HG03460 (cell line): ENCODE measurements around the gene LSM11.
A peak's percentile ranks its signal among the peaks of the same experiment; 100 is the strongest.
"Not testable (repeated sequence)": the region's sequence is repeated elsewhere in the genome, so short reads cannot be mapped to it uniquely, and the experiment has no call there.

ENCODE experiments used
- ATAC-seq: cut with Tn5 transposase; IDR thresholded peaks from one replicate; pipeline ENCODE4 v1.9.1; 2021; ENCODE audit not compliant: unreplicated experiment

LSM11 gene

GRCh38 chr5:157743163-157744050 is at the start of gene LSM11:
Gene LSM11 (plus strand): TSS chr5:157743712. CDS start chr5:157743751, 39 bp downstream.
- ATAC-seq, result peak; percentile 91

DNA sequence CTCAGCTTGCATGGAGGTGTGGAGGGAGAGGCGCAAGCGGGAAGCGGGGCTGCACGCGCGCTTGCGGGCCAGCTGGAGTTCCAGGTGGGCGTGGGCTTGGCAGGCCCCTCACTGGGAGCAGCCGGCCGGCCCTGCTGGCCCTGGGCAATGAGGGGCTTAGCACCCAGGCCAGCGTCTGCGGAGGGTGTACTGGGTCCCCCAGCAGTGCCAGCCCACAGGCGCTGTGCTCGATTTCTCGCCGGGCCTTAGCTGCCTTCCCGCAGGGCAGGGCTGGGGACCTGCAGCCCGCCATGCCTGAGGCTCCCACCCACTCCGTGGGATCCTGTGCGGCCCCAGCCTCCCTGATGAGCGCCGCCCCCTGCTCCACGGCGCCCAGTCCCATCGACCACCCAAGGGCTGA is 49.7 kb upstream of the LSM11 start:
- not testable (repeated sequence) for ATAC-seq

GRCh38 chr5:157696154-157696553 is 47.4 kb upstream of the LSM11 start:
- not testable (repeated sequence) for ATAC-seq

GRCh38 chr5:157698674-157699073 is 44.8 kb upstream of the LSM11 start:
- ATAC-seq, result not testable (repeated sequence)

- ATAC-seq, result no peak
These were observed 39.8 kb upstream of the LSM11 start for GRCh38 chr5:157703736-157704135.

DNA sequence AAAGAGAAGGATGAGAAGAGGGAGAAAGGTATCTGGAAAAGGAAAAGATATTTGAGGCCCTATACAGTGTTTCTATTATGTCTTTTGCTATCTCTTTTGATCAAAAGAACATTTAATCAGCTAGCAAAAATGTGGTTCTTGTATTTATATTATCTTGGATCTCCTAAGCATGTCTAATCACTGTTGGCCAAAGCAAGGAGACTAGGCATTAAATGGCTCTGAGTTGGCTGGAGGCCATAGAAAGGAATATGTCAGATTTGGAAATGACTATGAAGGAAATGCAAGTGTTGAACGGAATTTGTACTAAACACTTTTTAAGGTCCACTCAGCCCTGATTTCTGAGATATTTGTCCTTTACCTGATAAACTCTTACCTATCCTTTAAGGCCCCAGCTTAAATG is 34.6 kb upstream of the LSM11 start:
- no peak for ATAC-seq

DNA sequence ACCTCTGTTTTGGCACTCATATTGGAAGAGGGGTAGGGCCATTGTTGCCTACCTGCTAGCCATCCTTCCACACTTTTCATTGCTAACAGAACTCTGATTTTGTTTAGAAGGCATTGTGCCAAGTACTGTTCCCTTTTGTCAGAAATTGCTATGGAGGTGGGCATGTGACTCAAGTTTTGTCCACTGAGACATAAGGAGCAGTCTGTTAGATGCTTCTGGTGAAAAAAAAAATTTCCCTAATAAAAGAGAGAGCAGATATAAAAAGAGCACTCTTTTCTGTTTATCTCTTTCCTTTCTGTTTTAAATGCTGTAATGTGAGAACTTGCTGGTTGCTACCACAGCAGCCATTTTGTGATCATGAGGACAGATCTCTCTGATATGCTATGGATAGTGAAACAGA is 34.2 kb upstream of the LSM11 start:
- ATAC-seq, result no peak

DNA sequence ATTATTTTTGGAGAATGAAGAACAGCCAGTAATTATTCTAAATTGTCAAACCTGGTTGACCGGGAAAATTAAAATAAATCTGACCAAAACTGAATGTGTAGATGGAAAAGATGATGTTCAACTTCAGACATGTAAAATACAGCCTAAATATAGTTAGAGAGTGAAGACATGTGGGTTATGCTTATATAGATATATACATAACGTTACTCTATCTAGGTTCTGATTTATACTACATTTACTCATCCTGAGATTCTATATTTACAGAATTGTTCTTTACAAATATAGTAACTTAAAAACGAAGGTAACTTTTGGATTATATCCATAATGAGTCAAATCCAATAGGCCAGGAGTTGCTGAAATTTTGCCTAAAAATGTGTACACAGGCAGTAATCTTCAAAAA is 33.1 kb upstream of the LSM11 start:
- no peak for ATAC-seq

GRCh38 chr5:157710882-157711281 is 32.6 kb upstream of the LSM11 start:
- no peak for ATAC-seq

DNA sequence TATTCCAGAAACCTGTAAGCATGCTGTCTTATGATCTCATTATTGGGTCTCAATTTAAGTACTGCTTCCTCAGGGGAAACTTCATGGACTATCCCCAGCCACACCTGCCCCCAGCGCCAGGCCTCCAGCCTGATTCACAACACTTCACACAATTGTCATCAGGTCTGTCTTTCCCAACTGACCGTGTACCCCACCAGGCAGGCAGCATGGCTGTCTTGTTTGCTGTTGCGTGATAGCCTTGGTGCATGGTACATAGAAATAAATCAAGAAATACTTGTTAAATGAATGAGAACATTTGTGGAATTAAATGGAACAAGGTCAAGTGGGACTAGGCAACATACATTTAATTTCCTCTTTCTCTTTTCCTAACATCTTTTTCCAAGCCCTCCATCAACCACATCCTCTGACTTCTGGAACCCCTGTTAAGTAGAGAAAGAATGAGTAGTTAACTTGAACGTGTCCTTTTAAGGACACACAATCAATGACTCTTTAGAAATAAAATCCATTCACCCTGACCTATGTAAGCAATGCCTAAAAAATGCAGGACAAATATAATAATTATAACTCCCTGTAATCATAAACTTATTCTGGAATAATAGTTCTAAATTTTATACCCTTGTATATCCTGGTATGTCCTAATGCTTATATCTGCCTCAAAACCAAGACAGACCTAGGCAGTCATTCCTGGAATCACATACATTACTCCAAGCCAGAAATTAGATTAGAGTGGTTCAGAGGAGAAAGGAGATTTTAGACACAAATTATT is 29.5 kb upstream of the LSM11 start:
- no peak for ATAC-seq

DNA sequence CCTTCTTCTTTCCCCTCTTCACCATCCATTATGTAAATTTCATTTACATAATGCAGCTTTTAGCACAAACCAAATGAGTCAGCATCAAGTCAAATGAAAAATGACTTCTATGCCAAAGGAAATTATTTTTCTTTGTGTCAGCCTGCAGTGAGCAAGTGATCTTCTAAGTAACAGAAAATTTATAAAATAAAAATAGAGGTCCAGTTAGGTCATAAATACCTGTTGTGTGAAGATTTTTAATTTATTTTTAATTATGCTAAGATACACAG is 29.0 kb upstream of the LSM11 start:
- ATAC-seq, result no peak

DNA sequence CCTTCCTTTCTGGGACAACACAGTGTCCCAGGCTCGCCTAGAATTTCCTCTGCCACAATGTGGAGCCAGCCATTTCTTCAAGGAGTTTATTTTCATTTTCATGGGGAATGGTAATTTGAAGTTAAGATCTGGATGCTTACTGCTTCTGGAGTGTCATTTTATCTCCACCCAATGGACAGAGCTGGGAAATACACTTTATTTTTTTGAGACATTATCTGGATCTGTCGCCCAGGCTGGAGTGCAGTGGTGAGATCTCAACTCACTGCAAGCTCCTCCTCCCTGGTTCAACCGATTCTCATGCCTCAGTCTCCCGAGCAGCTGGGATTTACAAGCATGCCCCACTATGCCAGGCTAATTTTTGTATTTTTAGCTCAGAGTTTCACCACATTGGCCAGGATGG is 25.0 kb upstream of the LSM11 start:
- ATAC-seq, result no peak

DNA sequence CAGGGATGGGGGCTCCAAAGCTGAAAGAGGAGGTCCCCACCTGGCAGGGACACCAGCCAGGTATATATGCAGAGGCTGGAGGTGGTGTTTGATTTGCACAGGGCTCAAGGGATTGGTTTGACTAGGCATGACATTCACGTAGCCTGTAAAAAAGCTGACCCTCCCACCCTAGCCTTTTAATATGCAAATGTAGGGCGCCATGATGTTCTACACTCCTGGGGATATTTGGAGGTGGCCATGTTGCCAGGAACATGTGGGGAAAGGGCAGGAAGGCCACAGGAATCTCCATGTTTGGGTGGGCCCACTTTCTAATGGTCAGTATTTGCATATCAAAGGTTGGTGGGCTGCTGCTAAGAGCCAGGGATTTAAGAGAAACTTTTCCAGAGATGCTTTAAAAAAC is 24.3 kb upstream of the LSM11 start:
- no peak for ATAC-seq

GRCh38 chr5:157721159-157721558 is 22.4 kb upstream of the LSM11 start:
- ATAC-seq, result no peak

GRCh38 chr5:157722895-157723294 is 20.6 kb upstream of the LSM11 start:
- ATAC-seq, result not testable (repeated sequence)

DNA sequence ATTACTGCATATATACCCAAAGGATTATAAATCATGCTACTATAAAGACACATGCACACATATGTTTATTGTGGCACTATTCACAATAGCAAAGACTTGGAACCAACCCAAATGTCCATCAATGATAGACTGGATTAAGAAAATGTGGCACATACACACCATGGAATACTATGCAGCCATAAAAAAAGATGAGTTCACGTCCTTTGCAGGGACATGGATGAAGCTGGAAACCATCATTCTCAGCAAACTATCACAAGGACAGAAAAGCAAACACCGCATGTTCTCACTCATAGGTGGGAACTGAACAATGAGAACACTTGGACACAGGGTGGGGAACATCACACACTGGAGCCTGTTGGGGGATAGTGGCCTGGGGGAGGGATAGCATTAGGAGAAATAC is 16.9 kb upstream of the LSM11 start:
- not testable (repeated sequence) for ATAC-seq

- not testable (repeated sequence) for ATAC-seq
These were observed 15.7 kb upstream of the LSM11 start for GRCh38 chr5:157727858-157728257.

DNA sequence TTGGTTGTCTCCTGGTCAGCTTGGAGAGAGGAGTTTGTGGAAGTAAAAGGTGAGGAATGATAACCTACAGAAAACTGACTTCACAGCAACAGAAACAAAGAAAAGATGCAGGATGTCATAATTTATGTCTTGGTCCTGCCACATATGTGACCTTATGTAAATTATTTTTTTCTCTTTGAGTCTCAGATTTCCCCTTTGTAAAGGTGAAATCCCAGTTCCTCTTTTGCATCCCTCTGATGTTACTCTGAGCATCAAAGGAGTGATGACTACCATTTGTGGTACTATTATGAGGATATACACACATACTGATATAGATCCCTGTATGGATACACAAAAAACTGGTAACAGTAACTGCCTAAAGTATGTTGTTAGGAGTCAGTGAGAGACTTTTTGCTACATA is 13.7 kb upstream of the LSM11 start:
- peak; percentile 57 for ATAC-seq

DNA sequence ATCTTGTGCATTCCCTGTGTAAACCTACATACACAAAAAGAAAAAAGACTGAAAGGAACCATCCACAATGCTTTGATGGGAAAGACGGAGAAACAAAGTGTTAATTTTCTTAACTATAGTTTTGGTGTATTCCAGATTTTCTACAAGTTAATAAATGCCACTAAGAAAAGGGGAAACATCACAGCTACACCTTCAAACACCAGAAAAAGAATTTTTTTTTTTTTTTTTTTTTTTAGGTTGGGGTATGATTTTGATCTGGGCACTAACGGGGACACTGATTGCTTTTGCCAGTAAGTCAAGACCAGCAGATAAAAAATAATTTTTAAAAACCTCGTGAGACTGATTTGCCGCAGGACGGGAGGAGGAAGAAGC is 12.6 kb upstream of the LSM11 start:
- ATAC-seq, result no peak

GRCh38 chr5:157731272-157732129 is 12.0 kb upstream of the LSM11 start, which contains the start of gene THG1L:
Gene THG1L (plus strand): TSS chr5:157731420. CDS start chr5:157731441, 21 bp downstream.
- ATAC-seq, result peak; percentile 94

GRCh38 chr5:157732130-157732514 is 11.4 kb upstream of the LSM11 start:
- no peak for ATAC-seq
